ENCODE data around the gene ASMTL.

The ASMTL gene

DNA sequence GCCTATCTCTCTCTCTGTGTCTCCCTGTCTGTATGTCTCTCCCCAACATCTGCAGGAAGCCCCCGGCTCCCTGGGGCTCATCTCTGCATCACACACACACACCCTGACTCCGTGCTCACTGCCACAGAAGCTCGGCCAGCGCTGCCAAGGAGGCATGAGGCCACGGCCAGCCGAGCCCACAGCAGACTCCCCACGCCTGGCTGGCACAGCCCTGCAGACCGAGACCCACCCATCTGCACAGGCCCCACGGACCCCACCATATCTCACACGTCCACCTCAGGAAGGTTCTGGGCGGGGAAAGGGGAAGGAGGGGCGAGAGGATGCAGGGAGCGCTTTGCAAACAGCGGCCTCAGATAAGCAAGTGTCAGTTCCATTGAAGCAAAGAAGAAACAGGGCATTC lies 32.3 kb downstream of the ASMTL start:
- Histone ChIP-seq H3K4me3 (ENCODE audit: low read depth, low read length) (no peak overlapping the region), H3K27ac (no peak overlapping the region), H3K36me3 (replicated peaks) (peaks cover 32% of the 10 kb centered on the region), H3K27me3 (replicated peaks) (no peaks in the 10 kb centered on the region)
- in situ Hi-C loops (cut with HindIII; ENCODE audit: low pct_ligation_motif_present, low sequenced_read_pairs) = no loop called here
- TF ChIP-seq CTCF (IDR thresholded peaks at IDR 0.05; ENCODE audit: low read depth, low read length, missing control alignments) = no peak
- DNase-seq = no peak

- no peak for DNase-seq
- Histone ChIP-seq H3K27ac (no peak overlapping the region), H3K36me3 (replicated peaks) (peaks cover 28% of the 10 kb centered on the region), H3K27me3 (replicated peaks) (no peaks in the 10 kb centered on the region), H3K4me3 (ENCODE audit: low read depth, low read length) (no peak overlapping the region)
- in situ Hi-C loops (cut with HindIII; ENCODE audit: low pct_ligation_motif_present, low sequenced_read_pairs) = no loop called here
- TF ChIP-seq CTCF (IDR thresholded peaks at IDR 0.05; ENCODE audit: low read depth, low read length, missing control alignments) = no peak
These were observed 33.0 kb downstream of the ASMTL start for GRCh38 chrX:1419545-1420355.

DNA sequence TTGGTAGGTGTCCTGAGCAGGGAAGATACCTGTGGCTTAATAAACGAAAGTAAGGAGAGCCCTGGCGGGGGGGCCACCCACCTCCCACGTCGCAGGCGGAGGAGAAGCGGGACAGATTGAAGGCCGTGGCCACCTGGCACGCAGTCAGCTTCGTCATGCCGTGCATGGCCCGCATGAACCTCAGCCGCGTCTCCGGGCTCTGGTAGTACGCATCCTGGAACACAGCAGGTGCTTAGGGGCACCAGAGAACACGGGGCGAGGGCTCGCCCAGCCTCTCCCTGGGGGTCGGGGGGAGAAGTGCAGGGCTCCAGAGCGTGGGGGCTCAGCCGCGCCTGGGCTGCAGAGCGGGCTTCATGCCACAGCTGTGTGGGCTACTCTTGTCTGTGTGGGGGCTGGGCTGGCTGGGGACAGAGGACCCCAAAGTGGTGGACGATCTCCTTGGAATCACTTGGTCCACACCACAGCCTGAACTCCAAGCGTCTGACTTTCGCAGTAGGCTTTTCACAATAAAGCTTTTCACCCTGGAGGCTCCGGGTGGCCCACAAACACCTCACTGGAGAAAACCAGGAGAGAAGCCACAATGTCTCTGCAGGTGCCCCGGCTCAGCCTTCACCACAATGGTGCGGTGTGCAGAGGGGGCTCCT lies 33.7 kb downstream of the ASMTL start:
- H3K36me3 ChIP-seq (replicated peaks) = peaks cover 34% of the 10 kb centered on the region
- H3K4me3 ChIP-seq (ENCODE audit: low read depth, low read length) = no peak overlapping the region
- no peak overlapping the region for H3K27ac ChIP-seq
- no peak for DNase-seq
- no peak for TF ChIP-seq CTCF (IDR thresholded peaks at IDR 0.05; ENCODE audit: low read depth, low read length, missing control alignments)
- H3K27me3 ChIP-seq (replicated peaks) = no peaks in the 10 kb centered on the region
- in situ Hi-C loops (cut with HindIII; ENCODE audit: low pct_ligation_motif_present, low sequenced_read_pairs) = no loop called here

- H3K36me3 ChIP-seq (replicated peaks) = peaks cover 35% of the 10 kb centered on the region
- no peak for DNase-seq
- no peak for TF ChIP-seq CTCF (IDR thresholded peaks at IDR 0.05; ENCODE audit: low read depth, low read length, missing control alignments)
These were observed 34.6 kb downstream of the ASMTL start for GRCh38 chrX:1417921-1418771.

GRCh38 chrX:1416965-1417760 lies 35.5 kb downstream of the ASMTL start:
- Histone ChIP-seq H3K27me3 (replicated peaks) (no peaks in the 10 kb centered on the region), H3K4me3 (ENCODE audit: low read depth, low read length) (no peak overlapping the region), H3K36me3 (replicated peaks) (peaks cover 42% of the 10 kb centered on the region), H3K27ac (no peak overlapping the region)
- TF ChIP-seq CTCF (IDR thresholded peaks at IDR 0.05; ENCODE audit: low read depth, low read length, missing control alignments) = no peak
- no peak for DNase-seq
- in situ Hi-C loops (cut with HindIII; ENCODE audit: low pct_ligation_motif_present, low sequenced_read_pairs) = no loop called here

More at GRCh38 chrX:1417921-1418771, 34.6 kb downstream of the ASMTL start:
- in situ Hi-C loops (cut with HindIII; ENCODE audit: low pct_ligation_motif_present, low sequenced_read_pairs) = no loop called here
- no peak overlapping the region for H3K4me3 ChIP-seq (ENCODE audit: low read depth, low read length)
- no peaks in the 10 kb centered on the region for H3K27me3 ChIP-seq (replicated peaks)
- H3K27ac ChIP-seq = no peak overlapping the region

Measured in brain microvascular endothelial cell (primary cell).